Vagina (tissue), 2 donors: Measurements from ENCODE around the gene TMSB10.

ENCODE experiments used
- POLR2A ChIP-seq, 2 donors: fragments of 450-650 bp; IDR thresholded peaks; one replicate each; pipeline ENCODE4 v1.6.1; 2017; ENCODE audit warnings: antibody characterized with exemption in 2 of 2, mild to moderate bottlenecking in 2 of 2, moderate library complexity in 2 of 2
- POLR2AphosphoS5 ChIP-seq, 2 donors: sonication (generic); formaldehyde crosslinking; IDR thresholded peaks; one replicate each; pipeline ENCODE4 v1.9.0; 2017; ENCODE audit warnings: antibody characterized with exemption in 2 of 2, mild to moderate bottlenecking in 2 of 2, low read depth in 1 of 2; ENCODE audit not compliant: insufficient read depth in 1 of 2
- TF ChIP-seq, protein P1 (sequence below), 3 experiments: fragments of 450-650 bp in 2 of 3; fragments of 200-600 bp in 1 of 3; sonication (generic) in 1 of 3; IDR thresholded peaks; one replicate each; pipeline ENCODE4 v1.5.1; 2017 to 2019; ENCODE audit warnings: antibody characterized with exemption in 3 of 3, mild to moderate bottlenecking in 2 of 3, moderate library complexity in 2 of 3

DNA sequence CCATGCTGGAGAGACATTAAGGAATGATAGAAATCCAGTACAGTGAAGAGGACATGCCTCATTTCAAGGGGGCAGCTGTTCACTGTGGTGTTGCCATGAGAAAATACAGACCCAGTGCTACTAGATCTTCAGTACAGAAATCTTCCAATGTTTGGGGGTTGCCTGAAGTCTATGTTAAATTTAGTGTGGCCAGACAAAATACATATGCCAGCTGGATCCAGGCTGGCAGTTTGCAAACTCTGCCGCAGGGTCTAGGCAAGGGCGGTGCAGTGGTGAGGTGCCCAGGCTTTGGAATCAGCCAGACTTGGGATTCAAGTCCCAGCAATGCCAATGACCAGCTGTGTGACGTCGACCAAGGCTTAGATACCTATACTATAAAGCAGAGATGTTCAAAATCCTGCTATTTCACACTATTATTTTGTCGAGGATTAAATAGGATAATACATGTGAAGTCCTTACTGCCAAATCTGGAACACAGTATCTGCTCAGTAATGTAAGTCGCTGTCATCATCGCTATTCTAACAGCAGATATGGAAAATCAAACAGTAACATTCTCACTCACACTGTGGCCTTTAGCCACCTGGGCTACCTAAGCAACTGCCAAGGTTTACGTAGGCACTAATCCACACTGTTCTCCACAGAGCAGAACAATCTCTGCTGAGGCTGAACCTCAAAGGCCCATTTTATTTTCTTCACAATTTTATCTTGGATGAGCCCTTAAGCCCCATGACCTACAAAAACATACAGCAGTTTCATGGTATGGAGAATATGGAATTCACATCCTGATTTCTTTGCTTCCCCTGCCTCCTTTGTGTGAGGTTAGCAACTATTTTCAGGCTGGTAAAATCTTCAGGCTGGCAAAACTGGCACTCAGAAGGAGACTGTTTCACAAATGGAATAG, 5.9 kb upstream of the TMSB10 start:
- TF ChIP-seq POLR2AphosphoS5 (IDR thresholded peaks at IDR 0.05; ENCODE audit: insufficient read depth in 1 of 2, low read depth in 1 of 2) (no peak), POLR2A (IDR thresholded peaks at IDR 0.05) (no peak)
- TF ChIP-seq, protein P1, sequence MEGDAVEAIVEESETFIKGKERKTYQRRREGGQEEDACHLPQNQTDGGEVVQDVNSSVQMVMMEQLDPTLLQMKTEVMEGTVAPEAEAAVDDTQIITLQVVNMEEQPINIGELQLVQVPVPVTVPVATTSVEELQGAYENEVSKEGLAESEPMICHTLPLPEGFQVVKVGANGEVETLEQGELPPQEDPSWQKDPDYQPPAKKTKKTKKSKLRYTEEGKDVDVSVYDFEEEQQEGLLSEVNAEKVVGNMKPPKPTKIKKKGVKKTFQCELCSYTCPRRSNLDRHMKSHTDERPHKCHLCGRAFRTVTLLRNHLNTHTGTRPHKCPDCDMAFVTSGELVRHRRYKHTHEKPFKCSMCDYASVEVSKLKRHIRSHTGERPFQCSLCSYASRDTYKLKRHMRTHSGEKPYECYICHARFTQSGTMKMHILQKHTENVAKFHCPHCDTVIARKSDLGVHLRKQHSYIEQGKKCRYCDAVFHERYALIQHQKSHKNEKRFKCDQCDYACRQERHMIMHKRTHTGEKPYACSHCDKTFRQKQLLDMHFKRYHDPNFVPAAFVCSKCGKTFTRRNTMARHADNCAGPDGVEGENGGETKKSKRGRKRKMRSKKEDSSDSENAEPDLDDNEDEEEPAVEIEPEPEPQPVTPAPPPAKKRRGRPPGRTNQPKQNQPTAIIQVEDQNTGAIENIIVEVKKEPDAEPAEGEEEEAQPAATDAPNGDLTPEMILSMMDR (IDR thresholded peaks at IDR 0.05) = no peak
